Liver (tissue), 9 donors: Measurements from ENCODE around the gene CDK9. TPM values are rescaled to one million over a fixed set of nuclear protein-coding genes. Genes with fewer than 3 reads are reported as not detected.

Experiments
- DNase-seq: peaks from one replicate; pipeline ENCODE4 v3.0.0-alpha.2; 2017; ENCODE audit warnings: low spot score
- H3K27ac ChIP-seq, 2 donors: one replicate each; pipeline ENCODE4 v1.7.0; 2013; ENCODE audit warnings: inconsistent platforms in 2 of 2, low read length in 2 of 2, control low read depth in 1 of 2, low read depth in 1 of 2, mild to moderate bottlenecking in 1 of 2
- H3K27me3 ChIP-seq, 4 donors: one replicate each; pipeline versions ENCODE4 v1.6.1 to v1.7.0; 2013; ENCODE audit warnings: low read length in 3 of 4, inconsistent platforms in 1 of 4, mild to moderate bottlenecking in 1 of 4, moderate library complexity in 1 of 4; ENCODE audit not compliant: control insufficient read depth in 4 of 4, insufficient read depth in 4 of 4
- H3K36me3 ChIP-seq, 4 donors: one replicate each; pipeline versions ENCODE4 v1.6.1 to v1.7.0; 2013; ENCODE audit warnings: low read length in 3 of 4, mild to moderate bottlenecking in 3 of 4, low read depth in 1 of 4, moderate library complexity in 1 of 4; ENCODE audit not compliant: control insufficient read depth in 4 of 4, insufficient read depth in 3 of 4
- H3K4me1 ChIP-seq, 4 donors: one replicate each; pipeline versions ENCODE4 v1.6.1 to v1.7.0; 2013; ENCODE audit warnings: low read length in 3 of 4, mild to moderate bottlenecking in 3 of 4, moderate library complexity in 1 of 4; ENCODE audit not compliant: control insufficient read depth in 4 of 4, insufficient read depth in 4 of 4
- H3K4me3 ChIP-seq, 3 donors: one replicate each; pipeline versions ENCODE4 v1.6.1 to v1.7.0; 2013; ENCODE audit warnings: low read length in 3 of 3, control low read depth in 1 of 3, low read depth in 1 of 3, mild to moderate bottlenecking in 1 of 3
- H3K9ac ChIP-seq, 2 donors: one replicate each; pipeline ENCODE4 v1.7.0; 2013; ENCODE audit warnings: low read length in 2 of 2, mild to moderate bottlenecking in 2 of 2, moderate library complexity in 2 of 2, control low read depth in 1 of 2, low read depth in 1 of 2
- H3K9me3 ChIP-seq, 4 donors: one replicate each; pipeline versions ENCODE4 v1.6.1 to v1.7.0; 2013; ENCODE audit warnings: low read length in 3 of 4; ENCODE audit not compliant: control insufficient read depth in 4 of 4
- ATF3 ChIP-seq: IDR thresholded peaks from 2 replicates; pipeline ENCODE4 v1.6.1; 2016; ENCODE audit warnings: antibody characterized with exemption
- CTCF ChIP-seq: fragments of 150-350 bp; IDR thresholded peaks from 2 replicates; pipeline ENCODE4 v1.5.1; 2017; ENCODE audit warnings: improper control_type of control experiment, low read depth, low read length; ENCODE audit not compliant: missing input control
- EGR1 ChIP-seq, 2 donors: IDR thresholded peaks; 2 replicates each; pipeline ENCODE4 v1.6.1; 2016 to 2018; ENCODE audit warnings: antibody characterized with exemption in 2 of 2, low read depth in 2 of 2
- FOXA1 ChIP-seq: IDR thresholded peaks from 2 replicates; pipeline ENCODE4 v1.6.1; 2016; ENCODE audit warnings: antibody characterized with exemption
- FOXA2 ChIP-seq: IDR thresholded peaks from 2 replicates; pipeline ENCODE4 v1.6.1; 2016; ENCODE audit warnings: antibody characterized with exemption
- GABPA ChIP-seq, 2 donors: IDR thresholded peaks in 1 of 2; conservative IDR thresholded peaks in 1 of 2; 2 replicates each; pipeline ENCODE4 v1.6.1; 2016; ENCODE audit warnings: antibody characterized with exemption in 2 of 2, mild to moderate bottlenecking in 1 of 2, moderate library complexity in 1 of 2
- HNF4A ChIP-seq, 2 donors: conservative IDR thresholded peaks; 2 replicates each; pipeline ENCODE4 v1.6.1; 2016; ENCODE audit warnings: antibody characterized with exemption in 2 of 2, mild to moderate bottlenecking in 2 of 2
- HNF4G ChIP-seq: IDR thresholded peaks from 2 replicates; pipeline ENCODE4 v1.6.1; 2016; ENCODE audit warnings: antibody characterized with exemption
- JUND ChIP-seq, 2 donors: IDR thresholded peaks; 2 replicates each; pipeline ENCODE4 v1.6.1; 2016; ENCODE audit warnings: antibody characterized with exemption in 2 of 2
- MAX ChIP-seq: IDR thresholded peaks from 2 replicates; pipeline ENCODE4 v1.6.1; 2016; ENCODE audit warnings: antibody characterized with exemption
- NR2F2 ChIP-seq: IDR thresholded peaks from 2 replicates; pipeline ENCODE4 v1.6.1; 2016; ENCODE audit warnings: antibody characterized with exemption
- RAD21 ChIP-seq, 2 donors: IDR thresholded peaks; 2 replicates each; pipeline ENCODE4 v1.6.1; 2016; ENCODE audit warnings: antibody characterized with exemption in 2 of 2, mild to moderate bottlenecking in 2 of 2
- REST ChIP-seq: IDR thresholded peaks from 2 replicates; pipeline ENCODE4 v1.6.1; 2016; ENCODE audit warnings: antibody characterized with exemption, mild to moderate bottlenecking
- RXRA ChIP-seq, 2 donors: IDR thresholded peaks; 2 replicates each; pipeline ENCODE4 v1.6.1; 2017 to 2018; ENCODE audit warnings: antibody characterized with exemption in 2 of 2, mild to moderate bottlenecking in 1 of 2
- SP1 ChIP-seq: IDR thresholded peaks from 2 replicates; pipeline ENCODE4 v1.6.1; 2018; ENCODE audit warnings: antibody characterized with exemption, mild to moderate bottlenecking
- TAF1 ChIP-seq: conservative IDR thresholded peaks from 2 replicates; pipeline ENCODE4 v1.6.1; 2016; ENCODE audit warnings: antibody characterized with exemption, mild to moderate bottlenecking
- YY1 ChIP-seq: IDR thresholded peaks from 2 replicates; pipeline ENCODE4 v1.6.1; 2016; ENCODE audit warnings: antibody characterized with exemption, mild to moderate bottlenecking
- ZBTB33 ChIP-seq: IDR thresholded peaks from 2 replicates; pipeline ENCODE4 v1.6.1; 2016; ENCODE audit warnings: antibody characterized with exemption
- WGBS: extraction: QIAGEN DNeasy Blood & Tissue Kit; methylation state at CpG from one replicate; pipeline ENCODE4 v1.1.7; 2013; 5-methylcytosine and 5-hydroxymethylcytosine counted together
- polyA plus RNA-seq, 2 donors: library from polyadenylated mRNA; stranded (reverse) in 1 of 2; unstranded in 1 of 2; fragments of 200-250 nt in 1 of 2; fragments of >200 nt in 1 of 2; fragmentation: Nextera tagmentation in 1 of 2; extraction: Ambion mirVana in 1 of 2; gene quantifications; one replicate each; pipeline versions ENCODE4 v1.2.1 to v1.2.3, GENCODE V29; 2013 to 2015
- total RNA-seq, 2 donors: library from RNA; depleted of rRNA; stranded (reverse); fragments of >200 nt; gene quantifications; one replicate each; pipeline ENCODE4 v1.2.3, GENCODE V29; 2014
- donor health status: healthy.
- donor health status: healthy.
- donor health status: healthy.
- donor health status: healthy.
- donor health status: healthy.

CDK9 gene
- total and polyA plus RNA-seq, 4 donors = 31.8 to 41.4 (median 36.8) TPM

GRCh38 chr9:127777368-127777980 is 8.4 kb upstream of the CDK9 start:
- no peak for DNase-seq
- Histone ChIP-seq H3K27me3 (no peaks in the 10 kb centered on the region), H3K4me3 (peak overlapping the region in 1 of 3 donors; percentile 18), H3K4me1 (no peaks in the 10 kb centered on the region), H3K27ac (peak overlapping the region in 1 of 2 donors; percentile 3), H3K9ac (no peak overlapping the region), H3K36me3 (no peaks in the 10 kb centered on the region), H3K9me3 (no peaks in the 10 kb centered on the region)
- WGBS = 76% methylated on average over 18 of the region's 18 CpGs
- TF ChIP-seq CTCF (no peak), HNF4A (conservative IDR thresholded peaks at IDR 0.05) (no peak), JUND (IDR thresholded peaks at IDR 0.05) (no peak), NR2F2 (no peak), RXRA (IDR thresholded peaks at IDR 0.05) (no peak), MAX (no peak), HNF4G (no peak), FOXA1 (no peak), SP1 (no peak), REST (no peak), ATF3 (no peak), YY1 (no peak), RAD21 (IDR thresholded peaks at IDR 0.05) (no peak), FOXA2 (no peak), TAF1 (no peak), ZBTB33 (no peak), EGR1 (IDR thresholded peaks at IDR 0.05; ENCODE audit: low read depth in 2 of 2) (no peak), GABPA (IDR thresholded peaks at IDR 0.05 in 1 of 2, conservative IDR thresholded peaks at IDR 0.05 in 1 of 2) (no peak)
